NCI-H446 treated with DMSO at 0.1 percent for 48 hours (cell line): ENCODE measurements around the gene HYI.
"Not testable (repeated sequence)": the region's sequence is repeated elsewhere in the genome, so short reads cannot be mapped to it uniquely, and the experiment has no call there.

ENCODE experiments used
- DNase-seq: peaks from one replicate; lab custom pipeline; 2025; lab: John Stamatoyannopoulos, UW

Gene HYI

DNA sequence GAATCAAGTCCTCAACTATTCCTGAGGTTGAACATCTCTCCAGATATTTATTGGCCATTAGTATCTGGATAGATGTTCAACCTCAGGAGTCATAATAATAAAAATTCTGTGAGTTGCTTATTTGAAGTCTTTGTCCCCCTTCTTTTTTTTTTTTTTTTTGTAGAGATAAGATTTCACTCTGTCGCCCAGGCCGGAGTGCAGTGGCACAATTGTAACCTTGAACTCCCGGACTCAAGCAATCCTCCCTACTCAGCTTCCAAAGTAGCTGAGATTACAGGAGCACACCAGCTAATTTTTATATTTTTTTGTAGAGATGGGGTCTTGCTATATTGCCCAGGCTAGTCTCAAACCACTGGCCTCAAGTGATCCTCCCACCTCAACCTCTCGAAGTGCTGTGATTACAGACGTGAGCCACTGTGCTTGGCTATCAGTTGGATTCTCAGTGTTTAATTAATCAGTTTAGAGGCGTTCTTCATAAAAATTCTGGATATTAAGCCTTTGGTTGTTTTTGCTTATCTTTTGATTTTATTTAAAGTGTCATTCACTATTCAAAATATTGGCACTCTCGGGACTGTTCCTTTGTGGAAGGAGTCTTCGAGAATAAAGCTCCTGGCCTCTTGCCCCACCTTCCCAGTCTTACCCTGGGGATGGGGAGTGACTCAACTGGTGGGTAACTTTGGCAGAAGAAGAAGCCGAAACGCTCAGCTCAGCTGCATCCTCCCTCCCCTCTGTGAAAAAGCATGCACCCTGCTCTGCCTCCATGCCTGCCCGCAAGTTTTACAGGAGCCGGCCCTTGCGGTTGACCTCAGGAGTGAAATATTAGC lies 11.2 kb upstream of the HYI start:
- no peak for DNase-seq

DNA sequence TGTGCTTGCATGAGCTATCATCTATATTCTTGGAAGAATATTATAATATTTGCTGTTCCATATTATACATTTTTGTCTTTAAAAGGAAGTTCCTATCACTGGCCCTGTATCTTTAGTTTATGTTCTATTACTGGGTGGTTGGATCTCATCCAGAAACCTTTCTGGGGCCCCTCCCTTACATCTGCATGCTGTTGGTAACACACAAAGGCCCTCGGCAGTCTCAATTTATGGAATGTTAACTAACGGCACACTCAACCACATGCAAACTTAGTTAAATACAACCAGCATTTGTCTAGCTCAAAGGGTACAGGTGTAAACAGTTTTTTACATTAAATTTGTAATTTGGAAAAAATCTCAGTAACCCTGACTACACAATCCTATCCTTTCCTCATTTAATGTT lies 9.7 kb upstream of the HYI start:
- no peak for DNase-seq

DNA sequence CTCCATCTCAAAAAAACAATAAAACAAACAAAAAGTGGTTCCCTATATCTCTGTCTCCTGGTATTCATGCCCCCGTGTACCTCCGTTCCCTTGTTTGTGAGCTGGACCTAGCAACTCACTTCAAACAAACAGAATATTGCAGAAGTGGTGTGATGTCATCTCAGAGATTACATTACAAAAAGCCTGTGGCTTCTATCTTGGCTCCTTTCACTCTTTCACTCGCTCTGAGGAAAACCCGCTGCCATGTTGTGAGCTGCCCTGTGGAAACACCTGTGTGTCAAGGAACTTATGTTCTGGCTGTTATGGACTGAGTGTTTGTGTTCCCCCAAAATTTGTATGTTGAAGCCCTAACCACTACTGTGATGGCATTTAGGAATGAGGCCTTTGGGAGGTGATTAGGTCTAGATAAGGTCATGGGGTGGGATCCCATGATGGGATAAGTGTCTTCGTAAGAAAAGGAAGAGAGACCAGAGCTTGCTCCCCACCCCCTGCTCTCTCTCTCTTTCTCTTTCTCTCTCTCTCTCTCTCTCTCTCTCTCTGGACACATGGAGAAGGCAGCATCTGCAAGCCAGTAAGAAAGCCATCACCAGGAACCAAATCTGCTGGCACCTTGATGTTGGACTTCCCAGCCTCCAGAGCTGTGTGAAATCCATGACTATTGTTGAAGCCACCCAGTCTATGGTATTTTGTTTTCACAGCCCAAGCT lies 7.4 kb upstream of the HYI start:
- no peak for DNase-seq

DNA sequence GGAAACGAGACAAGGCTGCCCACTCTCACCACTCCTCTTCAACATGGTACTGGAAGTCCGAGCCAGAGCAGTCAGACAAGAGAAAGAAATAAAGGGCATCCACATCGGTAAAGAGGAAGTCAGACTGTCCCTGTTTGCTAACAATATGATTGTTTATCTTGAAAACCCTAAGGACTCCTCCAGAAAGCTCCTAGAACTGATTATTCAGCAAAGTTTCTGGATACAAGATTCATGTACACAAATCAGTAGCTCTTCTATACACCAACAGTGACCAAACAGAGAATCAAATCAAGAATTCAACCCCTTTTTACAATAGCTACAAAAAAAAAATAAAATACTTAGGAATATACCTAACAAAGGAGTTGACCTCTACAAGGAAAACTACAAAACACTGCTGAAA lies 4.6 kb upstream of the HYI start:
- not testable (repeated sequence) for DNase-seq

DNA sequence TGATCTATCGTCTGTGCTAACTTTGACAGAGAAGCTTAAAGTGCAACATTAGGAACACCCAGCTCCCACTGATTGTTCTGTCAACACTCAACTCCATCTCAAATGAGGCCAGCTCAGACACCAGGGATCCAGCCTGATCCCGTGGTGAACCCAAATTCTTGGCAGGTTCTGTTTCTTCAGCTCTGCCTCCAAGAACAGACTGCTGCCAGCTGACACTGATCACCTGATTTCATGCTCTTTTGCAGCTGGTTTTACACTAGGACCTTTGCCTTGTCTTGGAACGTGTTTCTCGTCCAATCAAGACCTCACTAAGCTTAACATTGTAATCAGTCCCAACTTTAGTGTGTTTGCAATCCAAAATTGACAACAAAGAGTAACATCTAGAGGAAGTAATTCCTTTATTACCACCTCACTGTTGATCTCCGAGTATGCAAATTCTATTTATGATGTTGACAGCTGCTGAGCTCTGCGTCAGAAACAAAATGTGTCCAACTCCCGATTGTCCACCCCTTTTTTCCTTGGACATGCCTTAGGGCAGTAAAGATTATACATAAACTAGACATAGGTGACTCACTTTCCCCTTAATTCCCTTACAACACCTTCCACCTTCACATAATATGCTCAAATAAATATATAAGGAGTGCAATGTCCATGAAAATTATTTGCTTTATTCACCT lies 1.6 kb upstream of the HYI start:
- no peak for DNase-seq

DNA sequence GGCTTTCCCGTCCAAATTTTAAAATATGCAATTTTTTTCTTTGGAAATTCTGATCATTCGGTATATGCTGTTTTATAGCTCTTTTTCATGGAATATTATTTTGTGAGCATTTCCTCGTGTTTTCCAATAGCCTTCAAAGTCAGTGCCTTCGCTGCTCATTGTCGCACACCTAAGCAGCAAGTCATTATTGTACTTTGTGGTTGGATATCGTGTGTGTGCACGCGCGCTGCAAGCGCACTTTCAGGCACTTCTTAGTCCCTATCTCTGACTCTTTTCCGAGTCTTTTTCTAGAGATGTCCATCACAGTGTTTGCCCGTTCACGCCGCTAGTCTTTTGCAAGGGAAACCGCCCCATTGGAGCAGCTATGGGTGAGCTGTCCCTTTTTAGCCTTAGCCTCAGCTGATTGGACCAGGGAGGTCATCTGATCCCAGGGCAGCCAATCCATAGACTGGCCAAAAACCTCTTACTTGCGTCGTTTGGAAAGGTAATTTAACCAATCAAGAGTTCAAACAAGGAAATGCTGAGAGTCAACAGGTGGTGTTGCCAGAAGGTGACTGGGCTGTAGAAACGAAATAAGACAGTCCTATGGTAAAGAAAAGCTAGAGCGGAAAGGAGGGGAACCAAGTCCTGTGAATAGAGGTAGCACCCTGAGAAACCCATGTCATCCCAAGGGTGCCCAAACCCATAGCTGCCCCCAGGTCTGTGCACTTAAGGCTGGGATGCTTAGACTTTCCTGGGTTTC lies 710 bp upstream of the HYI start:
- DNase-seq: no peak

DNA sequence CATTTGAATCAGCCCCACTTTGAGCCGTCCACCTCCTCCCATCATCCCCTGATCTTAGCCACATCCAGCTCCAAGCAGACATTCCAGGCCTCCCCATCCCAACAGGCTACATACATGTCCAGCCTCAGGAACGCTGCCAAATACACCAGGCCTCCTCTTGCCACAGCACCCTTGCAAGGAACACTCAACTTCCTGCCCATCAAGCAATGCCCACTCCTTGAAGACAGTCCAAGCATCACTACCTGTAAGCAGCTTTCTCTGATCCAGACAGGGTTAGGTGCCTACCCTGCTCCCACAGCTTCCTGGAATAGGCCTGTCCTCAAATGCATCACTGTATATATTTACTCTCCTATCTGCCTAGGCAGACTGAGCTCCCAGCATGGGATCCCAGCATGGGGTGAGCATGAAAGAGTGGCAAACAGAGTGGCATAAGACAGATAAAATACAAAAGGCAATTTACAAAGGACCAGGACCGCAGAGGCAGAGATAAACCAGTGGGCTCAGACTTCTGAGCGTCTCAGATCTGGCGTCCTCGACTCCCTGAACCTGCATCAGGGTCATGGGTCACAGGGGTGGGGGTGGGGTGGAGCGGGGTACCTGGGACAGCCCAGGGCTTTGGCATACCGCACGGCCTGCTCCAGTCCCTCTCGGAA lies 816 bp downstream of the HYI start:
- no peak for DNase-seq

DNA sequence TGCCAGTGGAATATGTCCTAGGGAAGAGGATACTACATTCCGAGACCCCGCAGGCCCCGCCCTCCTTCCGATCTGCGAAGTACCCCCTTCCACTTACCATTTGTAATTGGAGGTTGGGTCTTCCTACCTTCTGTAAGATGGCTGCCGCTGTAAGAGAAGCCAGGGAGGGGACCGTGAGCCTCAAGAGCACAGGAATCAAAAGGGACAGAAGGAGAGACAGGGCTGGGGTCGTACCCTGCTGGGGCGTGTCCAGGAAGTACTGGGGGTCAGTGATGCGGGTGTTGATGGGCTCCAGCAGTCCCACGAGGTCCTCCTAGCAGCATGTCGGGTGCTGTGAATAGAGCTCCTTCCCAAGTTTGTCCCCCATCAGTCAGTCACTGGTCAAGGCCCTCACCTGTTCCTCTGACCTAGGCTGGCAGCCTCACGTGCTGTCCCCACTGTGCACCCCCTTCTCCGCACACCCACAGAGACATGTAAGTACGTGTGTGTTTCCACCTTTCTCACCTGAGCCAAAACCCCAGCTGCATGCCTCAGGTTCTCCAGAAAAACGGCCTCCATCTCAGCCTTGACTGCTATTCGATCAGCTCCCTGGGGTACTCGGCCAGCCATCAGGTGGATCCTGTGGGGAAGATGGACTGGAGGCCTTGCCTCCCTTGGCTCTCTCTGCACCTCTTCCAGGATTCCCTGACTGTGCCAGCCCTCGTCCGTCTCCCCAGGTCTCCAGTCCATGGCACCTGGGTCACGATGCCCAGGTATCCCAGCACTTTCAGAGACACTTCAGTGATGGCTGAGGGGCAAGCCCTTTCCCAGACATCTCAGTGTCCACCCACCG lies 1.8 kb downstream of the HYI start:
- no peak for DNase-seq

DNA sequence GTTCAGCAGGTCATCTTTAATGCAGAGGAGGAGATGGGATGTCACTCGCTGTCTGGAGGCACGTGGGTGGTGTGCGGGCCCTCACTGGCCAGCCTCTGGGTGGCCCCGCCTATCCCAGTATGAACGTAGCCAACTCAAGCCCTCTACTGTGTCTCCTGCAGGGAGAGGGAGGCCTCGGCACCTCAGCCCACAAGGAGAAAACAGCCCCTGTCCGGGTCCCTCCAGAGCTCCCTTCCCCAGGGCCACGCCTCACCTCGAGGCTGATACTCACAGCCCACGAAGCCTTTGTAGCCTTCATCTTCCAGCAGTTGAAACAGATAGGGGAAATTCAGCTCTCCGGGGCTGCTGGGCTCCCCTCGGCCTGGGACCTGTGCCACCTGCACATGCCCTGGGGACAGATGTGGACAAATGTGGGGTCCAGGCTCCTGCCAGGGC lies 2.6 kb downstream of the HYI start:
- DNase-seq: no peak

DNA sequence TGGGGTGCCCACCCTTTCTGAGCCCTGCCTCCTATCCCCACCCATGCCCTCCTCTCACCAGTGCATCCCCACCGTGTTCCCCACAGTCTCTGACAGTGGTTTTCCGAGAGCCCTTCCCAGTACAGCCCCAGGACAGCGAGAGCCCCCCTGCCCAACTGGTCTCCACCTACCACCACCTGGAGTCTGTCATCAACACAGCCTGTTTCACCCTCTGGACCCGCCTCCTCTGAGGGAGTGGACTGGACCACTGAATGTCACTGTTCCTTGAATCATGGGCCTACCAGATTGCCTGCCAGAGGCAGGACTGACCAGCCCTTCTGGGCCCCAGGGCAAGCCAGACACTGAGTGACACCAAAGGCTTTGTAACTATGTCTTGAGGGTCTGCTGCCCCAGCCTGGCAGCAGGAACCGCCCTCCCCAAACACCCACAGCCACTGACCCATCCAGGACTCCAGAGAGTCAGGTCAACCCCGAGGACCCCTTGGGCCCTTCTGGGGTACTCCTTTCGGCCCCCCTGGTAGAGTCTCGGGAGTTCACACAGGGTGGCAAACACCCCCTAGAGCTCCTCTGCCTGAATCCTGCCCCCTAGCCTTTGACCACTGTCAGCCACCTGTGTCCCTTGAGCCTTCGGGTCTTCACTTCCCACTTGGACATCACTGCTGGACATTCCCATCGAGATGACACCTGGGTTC lies 3.3 kb downstream of the HYI start:
- DNase-seq: no peak

DNA sequence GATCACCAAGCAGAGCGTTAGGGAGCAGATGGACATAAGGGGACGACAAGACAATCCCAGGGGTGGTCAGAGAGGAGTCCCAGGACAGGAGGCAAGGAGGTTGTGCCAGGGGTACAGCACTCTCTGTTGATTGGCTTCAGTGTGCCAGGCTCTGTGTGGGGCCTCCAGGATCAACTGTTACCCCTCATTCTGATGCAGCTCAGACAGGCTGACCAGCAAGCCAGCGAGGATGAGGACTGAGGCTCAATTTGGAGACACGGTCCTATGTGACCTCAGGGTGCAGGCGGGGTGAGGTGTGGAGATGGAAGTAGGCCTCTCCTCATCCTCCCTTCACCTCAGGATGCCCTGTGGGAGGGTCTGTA lies 4.0 kb downstream of the HYI start:
- no peak for DNase-seq

DNA sequence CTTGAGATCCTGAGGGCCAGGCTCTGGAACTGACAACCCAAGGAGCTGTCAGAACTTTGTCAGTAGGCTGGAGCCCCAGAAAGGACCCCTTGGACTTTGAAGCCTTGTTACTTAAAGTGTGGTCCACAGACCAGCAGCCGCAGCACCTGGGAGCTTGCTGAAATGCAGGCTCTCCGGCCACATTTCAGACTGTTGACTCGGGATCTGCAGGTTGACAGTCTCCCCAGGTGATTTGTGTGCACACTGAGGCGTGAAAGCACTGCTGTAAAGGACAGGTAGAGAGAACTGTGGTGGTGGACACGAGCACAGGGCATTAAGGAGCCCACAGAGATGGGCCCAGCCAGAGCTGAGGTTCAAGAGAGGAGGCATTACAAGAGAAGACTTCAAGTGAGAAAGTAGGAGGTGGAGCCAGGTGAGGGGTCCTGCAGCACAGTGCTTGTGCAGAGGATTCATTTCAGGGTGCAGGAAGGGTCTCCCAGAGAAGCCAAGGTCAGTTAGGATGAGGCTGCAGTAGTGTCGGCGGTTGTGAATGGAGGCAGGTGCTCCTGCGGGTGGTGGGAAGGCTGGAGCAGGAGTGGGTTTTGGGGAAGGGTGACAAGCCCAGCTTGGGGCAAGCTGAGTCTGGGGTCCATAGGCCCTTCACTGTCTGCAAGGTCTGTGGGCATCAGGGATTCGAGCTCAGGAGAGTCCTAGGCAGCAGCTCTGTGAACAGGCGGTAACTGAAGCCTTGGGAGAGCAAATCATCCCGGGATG lies 4.6 kb downstream of the HYI start:
- no peak for DNase-seq

DNA sequence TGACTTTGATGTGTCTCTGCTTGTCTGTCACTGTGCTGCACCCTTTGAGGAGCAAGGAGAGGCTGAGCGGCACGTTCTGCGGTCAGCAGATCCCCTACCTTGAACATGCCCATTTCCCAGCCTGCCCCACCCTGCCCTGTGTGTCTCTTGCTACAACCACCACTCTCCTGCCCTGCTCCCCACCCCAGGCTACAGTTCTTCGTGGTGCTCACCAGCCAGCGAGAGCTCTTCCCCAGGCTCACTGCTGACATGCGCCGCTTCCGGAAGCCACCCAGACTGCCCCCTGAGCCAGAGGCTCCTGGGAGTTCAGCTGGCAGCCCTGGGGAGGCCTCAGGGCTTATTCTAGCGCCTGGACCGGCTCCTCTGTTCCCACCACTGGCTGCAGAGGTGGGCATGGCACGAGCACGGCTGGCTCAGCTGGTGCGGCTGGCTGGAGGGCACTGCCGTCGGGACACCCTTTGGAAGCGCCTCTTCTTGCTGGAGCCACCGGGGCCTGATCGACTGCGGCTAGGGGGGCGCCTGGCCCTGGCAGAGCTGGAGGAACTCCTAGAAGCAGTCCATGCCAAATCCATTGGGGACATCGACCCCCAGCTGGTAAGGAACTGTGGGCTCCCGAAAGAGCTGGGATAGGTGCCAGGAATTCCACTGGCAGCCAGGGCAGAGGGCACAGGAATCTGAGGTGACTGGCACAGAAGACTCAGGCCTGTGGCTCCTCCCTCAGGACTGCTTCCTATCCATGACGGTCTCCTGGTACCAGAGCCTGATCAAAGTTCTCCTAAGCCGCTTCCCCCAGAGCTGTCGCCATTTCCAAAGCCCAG lies 5.6 kb downstream of the HYI start:
- no peak for DNase-seq

DNA sequence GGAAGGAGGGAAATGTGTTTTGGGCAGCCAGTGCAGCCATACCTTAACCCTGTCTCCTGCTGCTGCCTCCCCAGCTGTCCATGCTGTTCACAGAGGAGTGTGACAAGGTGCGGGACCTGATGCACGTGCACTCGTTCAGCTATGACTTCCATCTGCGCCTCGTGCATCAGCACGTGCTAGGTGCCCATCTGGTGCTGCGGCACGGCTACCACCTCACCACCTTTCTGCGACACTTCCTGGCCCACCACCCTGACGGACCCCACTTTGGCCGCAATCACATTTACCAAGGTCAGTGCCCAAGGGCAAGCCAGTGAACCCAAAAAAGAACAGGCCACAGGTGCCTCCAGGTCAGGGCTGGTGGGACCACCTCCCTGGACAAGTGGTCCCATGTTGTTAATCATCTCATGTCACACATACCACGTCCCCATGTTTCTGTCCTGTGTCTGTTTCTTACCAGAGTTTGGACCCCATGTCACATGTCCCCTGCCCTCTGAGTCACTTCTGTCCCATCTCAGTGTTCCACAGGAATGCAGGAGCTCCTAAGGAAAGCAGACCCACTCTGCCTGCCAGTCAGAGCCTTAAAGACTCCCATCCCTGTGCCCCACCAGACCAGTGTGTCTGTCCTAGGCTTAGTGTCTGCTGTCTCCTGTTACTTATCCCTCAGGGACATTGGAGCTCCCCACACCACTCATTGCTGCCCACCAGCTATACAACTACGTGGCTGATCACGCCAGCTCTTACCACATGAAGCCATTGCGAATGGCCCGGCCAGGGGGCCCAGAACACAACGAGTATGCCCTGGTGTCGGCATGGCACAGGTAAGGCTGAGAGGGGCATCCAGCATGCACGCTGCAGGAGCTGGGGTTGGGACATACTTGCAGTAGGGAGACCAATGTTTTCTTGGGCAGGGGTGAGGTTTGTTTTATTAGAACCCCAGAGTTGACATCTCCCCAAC lies 6.6 kb downstream of the HYI start:
- no peak for DNase-seq

DNA sequence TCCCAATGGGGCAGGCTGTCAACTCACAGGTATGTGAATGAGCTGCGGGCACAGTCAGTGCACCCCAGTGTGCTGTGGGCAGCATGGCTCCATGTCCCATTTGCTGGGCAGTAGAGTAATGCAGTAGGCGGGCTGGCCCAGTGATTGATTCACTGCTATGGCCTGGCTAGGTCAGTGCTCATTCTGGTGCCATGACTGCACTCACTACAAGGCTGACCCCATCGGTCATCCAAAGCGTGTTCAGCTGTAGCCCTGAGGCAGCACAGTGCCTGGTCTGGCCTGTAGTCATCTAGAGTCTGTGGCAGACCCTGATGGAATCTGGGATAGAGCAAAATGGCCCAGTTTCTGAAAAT lies 7.4 kb downstream of the HYI start:
- no peak for DNase-seq

DNA sequence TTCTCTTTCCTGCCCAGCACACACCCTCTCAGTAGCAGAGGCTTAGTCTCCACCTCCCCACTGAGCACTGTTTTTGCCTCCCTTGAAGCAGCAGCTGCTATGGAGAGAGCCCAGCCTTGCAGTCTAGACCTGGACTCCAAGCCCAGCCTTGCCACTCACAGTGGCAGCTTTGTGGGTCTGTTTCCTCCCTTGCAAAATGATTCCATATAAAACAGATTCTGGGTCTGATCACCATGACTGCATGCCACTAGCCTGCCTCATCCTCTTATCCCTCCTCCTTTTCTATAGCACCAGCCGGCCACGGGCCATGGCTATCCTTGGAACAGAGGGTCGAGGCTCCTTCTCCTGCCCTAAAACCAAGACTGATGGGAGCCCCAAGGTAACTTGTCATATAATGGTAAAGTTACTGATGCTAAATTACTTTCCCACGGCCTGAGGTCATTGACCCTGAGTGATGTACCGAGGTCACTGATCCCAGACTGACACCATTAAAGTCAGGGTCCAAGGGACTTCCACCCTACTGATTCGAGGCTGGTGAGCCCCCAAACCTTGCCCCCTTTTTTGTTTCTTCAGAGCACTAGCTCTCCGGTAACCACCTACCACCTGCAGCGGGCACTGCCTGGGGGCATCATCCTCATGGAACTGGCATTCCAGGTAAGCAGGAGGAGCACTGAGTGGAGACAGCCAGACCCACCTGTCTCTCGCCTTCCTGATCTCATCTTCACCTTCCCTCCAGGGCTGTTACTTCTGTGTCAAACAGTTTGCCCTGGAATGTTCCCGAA lies 7.9 kb downstream of the HYI start:
- DNase-seq: no peak

DNA sequence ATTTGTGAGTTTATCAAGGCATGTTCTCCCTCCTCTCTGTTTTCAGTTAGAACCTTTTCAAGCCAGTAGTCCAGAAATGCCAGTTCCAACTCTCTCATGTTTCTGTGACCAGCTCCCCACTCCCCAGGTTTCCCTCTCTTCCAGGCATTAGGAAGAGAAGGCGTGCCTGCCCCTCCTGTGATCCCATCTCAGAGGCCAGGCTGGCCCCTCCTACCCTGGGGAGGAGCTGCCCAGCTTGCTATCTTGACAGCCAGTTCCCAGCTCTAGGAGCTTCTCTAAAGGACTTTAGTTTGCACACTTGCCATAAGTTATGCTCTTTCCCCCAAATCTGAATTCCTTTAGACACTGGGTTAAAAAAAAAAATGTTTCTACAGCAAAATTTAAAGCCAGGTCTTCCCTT lies 8.9 kb downstream of the HYI start:
- no peak for DNase-seq
